C4-2B (cell line): Measurements from ENCODE around the gene COX18.

ENCODE experiments used
- ZFX ChIP-seq: fragments of 450-650 bp; IDR thresholded peaks from 2 replicates; pipeline ENCODE4 v1.6.1; 2017
- TF ChIP-seq, protein P1 (sequence below): fragments of 450-650 bp; conservative IDR thresholded peaks from 2 replicates; pipeline ENCODE4 v1.5.1; 2017; ENCODE audit warnings: mild to moderate bottlenecking

DNA sequence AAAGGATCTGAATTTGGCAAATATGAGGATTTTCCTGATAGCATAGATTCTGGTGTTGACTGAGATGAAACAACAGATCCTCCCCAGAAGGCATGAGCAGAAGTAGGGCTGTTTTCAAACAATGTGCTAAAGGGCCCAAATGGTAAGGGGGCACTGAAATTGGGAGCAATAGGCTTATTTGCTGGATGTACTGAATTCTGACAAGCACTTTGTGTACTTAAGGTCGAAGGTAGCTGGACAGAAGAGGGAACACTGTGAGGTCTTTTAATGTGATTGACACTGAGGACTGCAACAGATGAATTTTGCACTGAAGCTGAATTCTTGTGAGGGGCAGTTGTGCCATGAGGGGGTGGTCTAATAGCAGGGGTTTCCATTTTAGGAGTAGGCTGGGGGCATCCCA, 21.2 kb upstream of the COX18 start:
- TF ChIP-seq, protein P1, sequence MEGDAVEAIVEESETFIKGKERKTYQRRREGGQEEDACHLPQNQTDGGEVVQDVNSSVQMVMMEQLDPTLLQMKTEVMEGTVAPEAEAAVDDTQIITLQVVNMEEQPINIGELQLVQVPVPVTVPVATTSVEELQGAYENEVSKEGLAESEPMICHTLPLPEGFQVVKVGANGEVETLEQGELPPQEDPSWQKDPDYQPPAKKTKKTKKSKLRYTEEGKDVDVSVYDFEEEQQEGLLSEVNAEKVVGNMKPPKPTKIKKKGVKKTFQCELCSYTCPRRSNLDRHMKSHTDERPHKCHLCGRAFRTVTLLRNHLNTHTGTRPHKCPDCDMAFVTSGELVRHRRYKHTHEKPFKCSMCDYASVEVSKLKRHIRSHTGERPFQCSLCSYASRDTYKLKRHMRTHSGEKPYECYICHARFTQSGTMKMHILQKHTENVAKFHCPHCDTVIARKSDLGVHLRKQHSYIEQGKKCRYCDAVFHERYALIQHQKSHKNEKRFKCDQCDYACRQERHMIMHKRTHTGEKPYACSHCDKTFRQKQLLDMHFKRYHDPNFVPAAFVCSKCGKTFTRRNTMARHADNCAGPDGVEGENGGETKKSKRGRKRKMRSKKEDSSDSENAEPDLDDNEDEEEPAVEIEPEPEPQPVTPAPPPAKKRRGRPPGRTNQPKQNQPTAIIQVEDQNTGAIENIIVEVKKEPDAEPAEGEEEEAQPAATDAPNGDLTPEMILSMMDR: no peak
- TF ChIP-seq ZFX: no peak
